Renal pelvis (tissue), 12 donors: ENCODE data around the gene MCUB. TPM values are rescaled to one million over a fixed set of nuclear protein-coding genes. Genes with fewer than 3 reads are reported as not detected.
A peak's percentile ranks its signal among the peaks of the same experiment; 100 is the strongest.
"Not testable (repeated sequence)": the region's sequence is repeated elsewhere in the genome, so short reads cannot be mapped to it uniquely, and the experiment has no call there.

Source experiments
- DNase-seq: peaks from one replicate; pipeline ENCODE4 v3.0.0-alpha.2; 2013
- long read RNA-seq, 16 experiments: transcript quantifications; one replicate each; lab custom pipeline, GENCODE V29; 2026
- polyA plus RNA-seq, 3 donors: library from polyadenylated mRNA; unstranded; fragments of 120-200 nt; gene quantifications; one replicate each; pipeline ENCODE4 v1.2.1, GENCODE V29; 2013; ENCODE audit not compliant: insufficient read length in 3 of 3

Gene MCUB
- polyA plus RNA-seq: 1 to 10 TPM; 8.7 to 9.3 (median 9.0) TPM
- long read RNA-seq, donor 1, partial matches to known transcripts: 0 of 4 reads
- long read RNA-seq, donor 1, other reads (novel, unspliced or antisense): 0 of 4 reads
- long read RNA-seq, donor 2, transcript MCUB-201 (8 exons, 2,278 nt): major isoform, 5 of 5 reads
- long read RNA-seq, donor 2, partial matches to known transcripts: 0 of 5 reads
- long read RNA-seq, donor 2, other reads (novel, unspliced or antisense): 0 of 5 reads
- long read RNA-seq, donor 3, partial matches to known transcripts: 0 of 3 reads
- long read RNA-seq, donor 3, other reads (novel, unspliced or antisense): 0 of 3 reads
- long read RNA-seq, donor 4, transcript MCUB-201 (8 exons, 2,278 nt): major isoform, 5 of 34 reads
- long read RNA-seq, donor 4, partial matches to known transcripts: 0 of 34 reads
- long read RNA-seq, donor 4, other reads (novel, unspliced or antisense): 28 of 34 reads
- long read RNA-seq, donor 5, partial matches to known transcripts: 0 of 12 reads
- long read RNA-seq, donor 5, other reads (novel, unspliced or antisense): 8 of 12 reads
- long read RNA-seq, donor 6, partial matches to known transcripts: 0 of 4 reads
- long read RNA-seq, donor 6, other reads (novel, unspliced or antisense): 0 of 4 reads
- long read RNA-seq, donor 7, transcript MCUB-201 (8 exons, 2,278 nt): major isoform, 6 of 27 reads
- long read RNA-seq, donor 7, partial matches to known transcripts: 0 of 27 reads
- long read RNA-seq, donor 7, other reads (novel, unspliced or antisense): 20 of 27 reads
- long read RNA-seq, donor 8, partial matches to known transcripts: 0 of 3 reads
- long read RNA-seq, donor 8, other reads (novel, unspliced or antisense): 0 of 3 reads
- long read RNA-seq, donor 9, transcript MCUB-201 (8 exons, 2,278 nt): major isoform, 7 of 55 reads
- long read RNA-seq, donor 9, partial matches to known transcripts: 12 of 55 reads
- long read RNA-seq, donor 9, other reads (novel, unspliced or antisense): 36 of 55 reads
- long read RNA-seq, donor 10, partial matches to known transcripts: 26 of 38 reads
- long read RNA-seq, donor 10, other reads (novel, unspliced or antisense): 6 of 38 reads
- long read RNA-seq, donor 11, partial matches to known transcripts: 0 of 2 reads
- long read RNA-seq, donor 11, other reads (novel, unspliced or antisense): 0 of 2 reads
- long read RNA-seq, donor 12, transcript MCUB-201 (8 exons, 2,278 nt): major isoform, 8 of 328 reads
- long read RNA-seq, donor 12, partial matches to known transcripts: 239 of 328 reads
- long read RNA-seq, donor 12, other reads (novel, unspliced or antisense): 80 of 328 reads
- long read RNA-seq, donor 13, transcript MCUB-201 (8 exons, 2,278 nt): major isoform, 5 of 61 reads
- long read RNA-seq, donor 13, partial matches to known transcripts: 55 of 61 reads
- long read RNA-seq, donor 13, other reads (novel, unspliced or antisense): 0 of 61 reads
- long read RNA-seq, donor 14, transcript MCUB-201 (8 exons, 2,278 nt): major isoform, 5 of 55 reads
- long read RNA-seq, donor 14, partial matches to known transcripts: 49 of 55 reads
- long read RNA-seq, donor 14, other reads (novel, unspliced or antisense): 0 of 55 reads
- long read RNA-seq, donor 15, transcript MCUB-201 (8 exons, 2,278 nt): major isoform, 7 of 7 reads
- long read RNA-seq, donor 15, partial matches to known transcripts: 0 of 7 reads
- long read RNA-seq, donor 15, other reads (novel, unspliced or antisense): 0 of 7 reads
- long read RNA-seq, donor 16, transcript MCUB-201 (8 exons, 2,278 nt): major isoform, 6 of 22 reads
- long read RNA-seq, donor 16, partial matches to known transcripts: 0 of 22 reads
- long read RNA-seq, donor 16, other reads (novel, unspliced or antisense): 15 of 22 reads

GRCh38 chr4:109559983-109560686 lies at the start of gene MCUB:
TSS of gene MCUB (plus strand) at chr4:109560246. CDS start at chr4:109560338, 92 bp downstream.
- DNase-seq: peak; percentile 75

DNA sequence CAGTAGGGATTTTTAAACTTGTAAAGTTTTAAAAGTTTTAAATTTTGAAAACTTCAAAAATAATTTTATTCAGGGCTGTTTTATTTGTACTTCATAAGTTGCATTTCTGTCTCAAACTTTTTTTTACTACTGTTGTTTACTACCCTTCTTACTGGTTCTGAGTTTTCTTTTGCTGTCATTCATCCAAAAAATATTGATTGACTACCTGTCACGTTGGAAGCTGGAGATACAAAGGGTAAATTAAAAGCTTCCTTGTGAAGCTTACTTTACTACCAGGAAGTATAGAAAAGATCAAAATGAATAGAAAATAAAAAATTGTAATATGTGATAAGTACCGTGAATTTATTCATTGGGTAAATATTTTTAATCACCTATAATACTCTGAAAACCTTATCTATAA lies 49.4 kb upstream of the MCUB start:
- DNase-seq: no peak

DNA sequence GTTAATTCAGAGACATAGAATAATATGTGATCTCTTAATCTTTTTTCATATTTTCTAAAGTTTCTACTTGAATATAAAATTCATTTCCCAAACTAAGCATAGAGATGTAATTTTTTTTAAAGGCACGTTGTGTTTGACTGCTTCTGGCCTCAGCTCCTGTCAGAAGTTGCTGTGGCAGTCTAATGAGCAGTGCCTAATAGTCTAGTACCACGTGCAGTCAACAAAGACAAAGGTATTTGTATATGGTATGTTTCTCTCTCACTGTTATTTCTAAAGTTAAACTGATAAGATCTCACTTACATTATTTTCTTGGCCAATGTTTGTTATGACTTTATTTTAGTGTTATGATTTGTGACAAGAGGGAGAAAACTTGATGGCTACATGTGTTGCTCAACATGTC lies 48.6 kb upstream of the MCUB start:
- DNase-seq: no peak

DNA sequence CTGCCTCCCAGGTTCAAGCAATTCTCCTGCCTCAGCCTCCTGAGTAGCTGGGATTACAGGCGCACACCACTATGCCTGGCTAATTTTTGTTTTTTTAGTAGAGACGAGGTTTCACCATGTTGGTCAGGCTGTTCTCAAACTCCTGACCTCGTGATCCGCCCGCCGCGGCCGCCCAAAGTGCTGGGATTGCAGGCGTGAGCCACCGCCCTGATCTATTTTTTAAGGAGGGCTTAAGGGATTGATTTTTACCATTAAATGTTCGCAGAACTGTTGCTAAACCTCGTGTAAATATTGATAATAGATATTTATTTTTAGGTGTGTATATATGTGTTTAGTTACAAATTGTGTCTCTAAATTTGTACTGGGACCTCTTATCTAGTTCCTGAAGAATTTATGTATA lies 46.7 kb upstream of the MCUB start:
- not testable (repeated sequence) for DNase-seq

DNA sequence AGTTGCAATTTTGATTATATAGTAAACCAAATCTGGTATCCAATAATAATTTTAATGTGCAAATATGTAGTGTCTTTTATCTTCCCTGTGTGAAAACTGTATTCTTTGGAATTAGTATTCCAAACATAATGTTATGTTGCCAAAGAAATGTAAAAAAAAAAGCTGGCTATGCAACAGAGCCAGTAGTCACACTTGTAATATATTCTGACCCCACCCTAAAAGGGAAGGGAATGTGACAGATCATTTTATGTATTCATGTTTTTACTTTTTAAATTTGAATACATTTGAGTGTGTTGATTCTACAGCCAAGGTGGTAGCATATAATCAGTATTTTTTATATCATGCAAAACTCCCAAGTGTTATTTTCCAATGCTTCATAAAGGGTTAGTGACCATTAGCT lies 27.9 kb upstream of the MCUB start:
- DNase-seq: no peak

GRCh38 chr4:109545401-109545800 lies 14.6 kb upstream of the MCUB start:
- no peak for DNase-seq

DNA sequence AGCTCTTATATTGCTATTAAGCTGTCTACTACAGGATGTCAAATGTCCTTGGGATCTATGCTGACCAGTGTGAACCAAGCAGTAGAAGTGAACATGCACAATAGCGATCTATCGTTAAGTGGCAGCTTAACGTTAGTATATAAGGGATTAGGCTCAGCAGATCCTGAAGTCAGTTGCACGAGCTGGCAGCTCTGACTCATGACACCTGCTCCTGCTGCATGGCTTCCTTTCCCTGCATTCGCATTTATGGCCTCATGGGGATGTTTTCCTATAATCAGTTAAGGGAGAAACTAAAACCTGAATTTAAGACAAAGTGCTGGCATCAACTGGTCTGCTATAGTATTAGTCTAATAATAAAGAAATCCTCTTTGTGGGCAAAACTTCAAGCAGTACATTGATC lies 12.7 kb upstream of the MCUB start:
- no peak for DNase-seq

GRCh38 chr4:109548655-109549054 lies 11.4 kb upstream of the MCUB start:
- no peak for DNase-seq

DNA sequence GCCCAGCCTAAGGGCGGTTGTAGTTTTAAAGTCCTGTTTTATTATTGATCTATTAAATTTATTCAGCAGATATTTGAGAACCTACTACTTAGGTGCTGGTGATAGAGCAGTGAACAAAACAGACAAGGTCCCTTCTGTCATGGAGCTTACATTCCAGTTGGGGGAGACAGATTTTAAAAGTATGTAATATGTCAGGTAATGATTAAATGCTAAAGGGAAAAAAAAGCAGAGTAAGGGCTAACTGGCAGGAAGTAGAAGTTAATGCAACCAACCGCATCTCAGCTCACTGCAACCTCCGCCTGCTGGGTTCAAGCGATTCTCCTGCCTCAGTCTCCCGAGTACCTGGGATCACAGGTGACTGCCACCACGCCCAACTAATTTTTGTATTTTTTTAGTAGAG lies 7.8 kb upstream of the MCUB start:
- DNase-seq: no peak

GRCh38 chr4:109553130-109553529 lies 6.9 kb upstream of the MCUB start:
- no peak for DNase-seq

DNA sequence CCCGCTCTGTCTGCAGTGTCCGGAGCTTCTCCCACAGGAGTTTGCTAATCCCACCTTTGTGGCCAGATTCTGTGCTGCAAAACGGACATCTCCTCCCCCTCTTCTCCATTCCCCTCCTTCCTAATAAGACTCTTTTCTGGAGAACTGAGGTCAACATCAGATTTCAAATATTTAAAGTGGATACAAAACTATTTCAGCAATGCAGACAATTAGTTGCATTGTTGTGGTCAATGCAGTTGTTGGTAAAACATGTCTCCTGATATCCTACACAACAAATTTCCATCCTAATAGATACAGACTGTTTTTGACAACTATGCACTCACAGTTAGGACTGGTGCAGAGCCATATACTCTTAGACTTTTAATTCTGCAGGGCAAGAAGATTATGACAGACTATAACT lies 5.1 kb upstream of the MCUB start:
- DNase-seq: no peak

- no peak for DNase-seq
These were observed 2.6 kb upstream of the MCUB start for GRCh38 chr4:109557433-109557832.

DNA sequence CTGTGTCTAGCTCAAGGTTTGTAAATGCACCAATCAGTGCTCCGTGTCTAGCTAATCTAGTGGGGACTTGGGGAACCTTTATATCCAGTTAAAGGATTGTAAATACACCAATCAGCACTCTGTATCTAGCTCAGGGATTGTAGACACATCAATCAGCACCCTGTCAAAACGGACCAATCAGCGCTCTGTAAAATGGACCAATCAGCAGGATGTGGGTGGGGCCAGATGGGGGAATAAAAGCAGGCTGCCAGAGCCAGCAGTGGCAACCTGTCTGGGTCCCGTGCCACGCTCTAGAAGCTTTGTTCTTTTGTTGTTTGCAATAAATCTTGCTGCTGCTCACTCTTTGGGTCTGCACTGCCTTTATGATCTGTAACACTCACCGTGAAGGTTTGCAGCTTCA lies 2.0 kb upstream of the MCUB start:
- not testable (repeated sequence) for DNase-seq

DNA sequence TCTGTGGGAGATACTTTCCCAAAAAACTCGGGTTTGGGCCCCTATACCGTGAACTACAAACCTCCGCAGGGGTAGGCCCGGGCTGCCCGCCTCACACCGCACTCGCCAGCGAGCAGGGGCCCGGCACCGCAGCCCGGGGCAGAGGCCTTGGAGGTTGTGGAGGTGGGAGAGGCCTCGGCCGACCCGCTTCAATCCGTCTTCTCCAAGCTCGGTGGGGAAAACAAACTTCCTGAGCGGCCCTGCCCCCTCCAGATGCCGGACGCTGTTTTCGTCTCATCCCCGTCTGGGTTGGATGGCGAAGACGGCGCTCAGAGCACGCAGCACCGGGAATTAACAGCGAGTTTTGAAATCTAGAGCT lies 442 bp upstream of the MCUB start:
- peak; percentile 27 for DNase-seq

DNA sequence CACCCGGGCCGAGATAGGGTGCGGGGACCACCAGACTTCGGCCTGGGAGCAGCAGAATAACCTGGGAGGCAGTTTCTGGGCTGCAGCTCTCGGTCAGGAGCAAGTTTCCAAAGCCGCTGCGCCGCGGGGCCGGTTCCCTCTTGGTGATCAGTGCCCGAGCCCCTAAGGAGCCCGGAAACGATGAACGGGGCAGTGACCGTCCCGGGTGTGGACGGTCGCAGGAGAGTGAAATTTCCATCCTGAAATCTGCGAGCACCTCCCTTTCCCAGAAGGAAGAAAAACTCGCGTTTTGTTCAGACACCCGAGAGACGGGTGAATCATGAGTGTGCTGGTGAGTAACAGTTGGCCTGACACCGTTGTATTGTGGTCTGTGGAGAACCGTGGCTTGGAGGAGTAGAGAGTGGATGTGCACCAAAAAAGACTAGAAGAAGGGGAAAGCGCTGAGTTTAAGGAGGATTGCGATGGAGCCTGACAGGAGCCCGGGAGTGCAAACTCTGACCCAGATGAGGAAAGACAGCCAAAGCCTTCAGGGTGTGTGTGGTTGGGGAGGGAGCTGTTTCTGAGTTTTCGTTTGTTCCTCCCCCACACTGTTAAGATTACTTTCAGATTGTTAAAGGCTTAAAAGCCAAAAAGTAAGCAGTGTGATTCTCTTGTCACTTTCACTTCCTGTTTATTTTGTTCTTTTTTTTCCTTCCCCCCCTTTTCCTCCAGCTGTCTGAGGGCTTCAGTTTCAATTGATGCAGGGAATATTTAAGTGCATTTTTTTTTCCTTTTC lies 828 bp downstream of the MCUB start:
- DNase-seq: peak; percentile 27

DNA sequence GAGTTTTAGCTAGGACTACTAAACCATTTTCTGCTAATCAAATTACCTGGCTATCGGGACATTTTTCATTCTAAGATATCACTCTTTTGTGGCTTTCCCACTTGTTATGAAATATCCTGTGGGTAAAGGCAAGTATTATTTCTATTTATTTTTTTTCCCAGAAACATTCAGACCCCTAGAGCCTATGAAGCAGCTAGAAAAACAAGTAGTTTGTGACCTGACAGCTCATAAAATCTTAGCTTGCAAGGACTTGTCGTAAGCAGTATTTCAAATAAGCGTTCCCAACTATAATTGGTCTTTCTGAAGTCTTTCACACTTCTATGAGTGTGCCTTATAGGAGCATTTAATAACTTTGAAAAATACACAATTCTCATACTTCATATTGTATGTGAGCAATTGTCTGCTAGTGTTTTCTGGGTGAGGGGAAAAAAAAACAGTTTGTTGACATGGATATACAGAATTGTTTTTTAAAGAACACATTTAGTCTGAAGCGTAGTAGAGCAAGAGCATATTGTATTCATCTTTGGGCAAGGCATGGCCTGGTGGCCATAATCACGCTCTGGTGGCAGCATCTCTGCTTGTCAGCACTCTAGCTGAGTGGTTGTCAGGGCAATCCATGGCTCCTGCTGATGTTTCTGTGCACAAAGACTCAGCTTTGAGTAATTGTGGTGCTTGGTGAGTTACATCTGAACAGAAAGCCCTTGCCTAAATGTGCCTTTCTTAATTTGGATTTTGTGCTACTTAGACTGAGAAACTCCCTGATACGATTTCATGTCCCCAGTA lies 2.6 kb downstream of the MCUB start:
- DNase-seq: no peak

DNA sequence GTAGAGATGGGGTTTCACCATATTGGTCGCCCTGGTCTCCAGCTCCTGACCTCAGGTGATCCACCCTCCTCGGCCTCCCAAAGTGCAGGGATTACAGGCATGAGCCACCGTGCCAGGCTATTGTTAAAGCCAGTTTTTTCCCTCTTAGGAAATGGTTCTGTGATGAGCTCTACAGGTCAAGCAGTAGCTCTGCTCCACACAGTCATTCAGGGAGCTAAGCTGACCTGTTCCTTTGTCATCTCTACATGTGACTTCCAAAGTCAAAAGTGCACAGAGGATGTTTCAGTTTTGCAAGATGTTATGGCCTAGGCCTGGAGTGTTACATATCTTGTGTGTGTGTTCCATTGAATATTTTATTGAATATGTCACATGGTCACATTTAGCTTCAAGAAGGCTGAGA lies 11.4 kb downstream of the MCUB start:
- DNase-seq: no peak

DNA sequence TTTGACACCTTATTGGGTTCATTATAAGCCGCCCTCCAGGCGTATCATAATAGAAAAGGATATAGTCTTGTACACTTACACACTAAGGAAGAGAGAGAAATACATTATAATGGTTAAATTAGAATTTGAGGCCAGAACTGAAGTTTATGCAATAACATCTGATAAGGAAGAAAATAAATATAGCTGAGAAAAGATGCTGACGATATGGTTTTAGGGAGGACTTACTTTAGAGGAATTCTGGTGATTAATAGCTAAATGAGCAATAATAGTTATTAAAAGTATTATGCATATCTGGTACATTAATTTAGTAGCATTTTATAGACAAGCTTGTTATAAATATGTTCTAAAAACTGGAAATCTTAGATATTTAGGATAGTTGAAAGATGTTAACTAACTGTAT lies 12.1 kb downstream of the MCUB start:
- no peak for DNase-seq

DNA sequence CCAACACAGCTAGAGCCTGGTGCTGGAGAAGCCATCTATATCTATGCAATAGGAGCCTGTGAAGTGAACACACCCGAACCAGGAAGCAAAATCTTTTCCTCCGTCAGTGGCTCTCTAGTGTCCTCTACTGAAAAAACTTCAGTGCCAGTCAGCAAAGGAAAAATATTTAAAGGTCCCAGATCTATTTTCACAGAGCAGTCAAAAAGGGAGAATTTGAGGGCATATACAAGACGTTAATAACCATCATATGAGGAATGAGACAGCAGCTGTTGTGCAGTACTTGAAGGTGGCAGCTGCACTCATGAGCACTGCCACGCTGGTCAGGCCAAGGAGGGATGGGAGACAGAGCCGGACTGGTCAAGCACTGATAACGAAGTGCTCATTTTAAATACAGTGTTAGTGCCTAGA lies 14.4 kb downstream of the MCUB start:
- DNase-seq: no peak
